DND-41 (cell line): ENCODE results near the gene OMP.

Experiments used
- ATAC-seq: fragments of 200-7000 bp; cut with Tn5 transposase; 3 replicates; pipeline ENCODE4 v1.9.1; 2021; ENCODE audit warnings: low read depth; ENCODE audit not compliant: insufficient read depth
- DNase-seq: peaks from one replicate; pipeline ENCODE4 v3.0.0-alpha.2; 2020
- H2AFZ ChIP-seq: 2 replicates; pipeline ENCODE4 v1.6.0; 2012; ENCODE audit warnings: low read depth, low read length
- H3K27ac ChIP-seq: 2 replicates; pipeline ENCODE4 v1.5.1; 2012; ENCODE audit warnings: low read length, inconsistent platforms
- H3K27me3 ChIP-seq: fragments of 200-600 bp; sonication (generic); 2 replicates; pipeline ENCODE4 v1.6.0; 2012; ENCODE audit warnings: low read length, mild to moderate bottlenecking, inconsistent platforms; ENCODE audit not compliant: insufficient read depth, poor library complexity
- H3K36me3 ChIP-seq: 2 replicates; pipeline ENCODE4 v1.5.1; 2012; ENCODE audit warnings: low read length, inconsistent platforms; ENCODE audit not compliant: insufficient read depth
- H3K4me1 ChIP-seq: 2 replicates; pipeline ENCODE4 v1.5.1; 2012; ENCODE audit warnings: mild to moderate bottlenecking, low read length; ENCODE audit not compliant: insufficient read depth
- H3K4me2 ChIP-seq: 2 replicates; pipeline ENCODE4 v1.6.0; 2012; ENCODE audit warnings: mild to moderate bottlenecking, moderate library complexity, low read length, inconsistent platforms; ENCODE audit not compliant: insufficient read depth
- H3K4me3 ChIP-seq, 2 experiments: fragments of 200-600 bp in 1 of 2; shearing (Covaris generic) in 1 of 2; 2 replicates each; pipeline ENCODE4 v1.5.1; 2012 to 2016; ENCODE audit warnings: inconsistent platforms in 2 of 2, low read length in 2 of 2, mild to moderate bottlenecking in 2 of 2, low read depth in 1 of 2, moderate library complexity in 1 of 2
- H3K79me2 ChIP-seq: 2 replicates; pipeline ENCODE4 v1.6.0; 2012; ENCODE audit warnings: low read length, inconsistent platforms; ENCODE audit not compliant: insufficient read depth
- H3K9ac ChIP-seq: 2 replicates; pipeline ENCODE4 v1.6.0; 2012; ENCODE audit warnings: low read depth, mild to moderate bottlenecking, inconsistent platforms, low read length, moderate library complexity
- H3K9me3 ChIP-seq: 2 replicates; pipeline ENCODE4 v1.5.1; 2012; ENCODE audit warnings: low read length, moderate library complexity, mild to moderate bottlenecking, inconsistent platforms; ENCODE audit not compliant: insufficient read depth, severe bottlenecking
- H4K20me1 ChIP-seq: 2 replicates; pipeline ENCODE4 v1.6.0; 2012; ENCODE audit warnings: low read length; ENCODE audit not compliant: insufficient read depth
- CTCF ChIP-seq: IDR thresholded peaks from 2 replicates; pipeline ENCODE4 v1.5.1; 2012; ENCODE audit warnings: borderline replicate concordance, low read length, moderate library complexity, mild to moderate bottlenecking; ENCODE audit not compliant: poor library complexity, severe bottlenecking; ENCODE audit errors: extremely low read depth
- EZH2 ChIP-seq: IDR thresholded peaks from 3 replicates; pipeline ENCODE4 v1.6.1; 2012; ENCODE audit warnings: borderline replicate concordance, low read depth, mild to moderate bottlenecking, moderate library complexity, low read length, inconsistent platforms; ENCODE audit not compliant: severe bottlenecking

Gene OMP

GRCh38 chr11:77121096-77121640 is 18.5 kb downstream of the OMP start:
- Histone ChIP-seq H3K36me3 (no peaks in the 10 kb centered on the region; the same call in 1 of the 2 replicates), H3K27me3 (no peaks in the 10 kb centered on the region), H3K4me2 (no peak overlapping the region), H4K20me1 (no peaks in the 10 kb centered on the region), H3K9ac (no peak overlapping the region), H3K4me3 (no peak overlapping the region), H3K79me2 (no peaks in the 10 kb centered on the region), H3K9me3 (no peaks in the 10 kb centered on the region), H2AFZ (no peak overlapping the region), H3K27ac (no peak overlapping the region; the same call in 1 of the 2 replicates), H3K4me1 (peaks cover 7% of the 10 kb centered on the region)
- DNase-seq: peak; percentile 23
- TF ChIP-seq EZH2 (no peak), CTCF (no peak)
- ATAC-seq: peak; percentile 55

- Histone ChIP-seq H4K20me1 (no peaks in the 10 kb centered on the region), H3K4me3 (no peak overlapping the region), H3K4me1 (peaks cover 7% of the 10 kb centered on the region), H3K27me3 (no peaks in the 10 kb centered on the region), H3K9ac (no peak overlapping the region), H3K79me2 (no peaks in the 10 kb centered on the region), H3K36me3 (no peaks in the 10 kb centered on the region; the same call in 1 of the 2 replicates), H2AFZ (no peak overlapping the region), H3K4me2 (no peak overlapping the region), H3K9me3 (no peaks in the 10 kb centered on the region), H3K27ac (no peak overlapping the region)
- no peak for ATAC-seq
- TF ChIP-seq EZH2 (no peak), CTCF (no peak)
- no peak for DNase-seq
Observed at GRCh38 chr11:77121876-77122575, 19.4 kb downstream of the OMP start.

- no peak for ATAC-seq
- peaks cover 7% of the 10 kb centered on the region for H3K4me1 ChIP-seq
- H3K36me3 ChIP-seq: no peaks in the 10 kb centered on the region; the same call in 1 of the 2 replicates
- no peak for TF ChIP-seq EZH2
- no peak for TF ChIP-seq CTCF
- no peaks in the 10 kb centered on the region for H3K27me3 ChIP-seq
- no peaks in the 10 kb centered on the region for H4K20me1 ChIP-seq
- no peak overlapping the region for H2AFZ ChIP-seq
- H3K27ac ChIP-seq: no peak overlapping the region
- no peaks in the 10 kb centered on the region for H3K9me3 ChIP-seq
- H3K4me2 ChIP-seq: no peak overlapping the region
- no peak overlapping the region for H3K9ac ChIP-seq
- H3K4me3 ChIP-seq: no peak overlapping the region
- no peaks in the 10 kb centered on the region for H3K79me2 ChIP-seq
- no peak for DNase-seq
Observed at GRCh38 chr11:77122576-77123212, 20.1 kb downstream of the OMP start.
